Measurements from ENCODE around the gene SLC32A1. TPM values are rescaled to one million over a fixed set of nuclear protein-coding genes. Genes with fewer than 3 reads are reported as not detected.

Gene SLC32A1
- total RNA-seq, 3 donors from 2014 or later = not detected

GRCh38 chr20:38706509-38706908 lies 17.8 kb upstream of the SLC32A1 start:
- Mint-ChIP-seq H3K4me3 (no peak overlapping the region), H3K27me3 (ENCODE audit: low read depth) (peaks cover 43% of the 10 kb centered on the region), H3K9me3 (no peaks in the 10 kb centered on the region), H3K36me3 (ENCODE audit: insufficient read depth) (no peaks in the 10 kb centered on the region), H3K4me1 (ENCODE audit: low read depth) (no peaks in the 10 kb centered on the region)
- ATAC-seq = no peak
- no peak for DNase-seq

DNA sequence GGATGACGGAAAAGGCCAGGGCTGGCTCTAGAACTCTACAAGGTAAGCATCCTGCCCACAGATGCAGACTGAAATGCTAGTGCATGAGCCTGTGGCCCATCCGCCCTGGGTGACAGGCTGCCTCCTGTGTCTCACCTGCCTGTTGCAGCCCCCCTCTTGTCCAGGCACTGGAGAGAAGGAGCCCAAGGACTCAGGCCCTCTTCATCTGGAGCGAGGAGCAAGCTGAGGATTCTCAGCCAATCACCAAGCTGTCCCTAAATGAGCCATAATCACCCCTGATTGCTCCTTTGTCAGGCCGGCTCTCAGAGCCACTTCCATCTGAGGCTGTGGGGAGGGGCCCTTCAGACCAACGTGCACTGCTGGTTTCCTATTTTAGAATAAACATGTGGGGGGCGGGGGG lies 10.0 kb upstream of the SLC32A1 start:
- H3K36me3 Mint-ChIP-seq (ENCODE audit: insufficient read depth) = no peaks in the 10 kb centered on the region
- ATAC-seq = no peak
- no peaks in the 10 kb centered on the region for H3K4me1 Mint-ChIP-seq (ENCODE audit: low read depth)
- H3K4me3 Mint-ChIP-seq = no peak overlapping the region
- no peak for DNase-seq
- peaks cover 53% of the 10 kb centered on the region for H3K27me3 Mint-ChIP-seq (ENCODE audit: low read depth)
- no peaks in the 10 kb centered on the region for H3K9me3 Mint-ChIP-seq

GRCh38 chr20:38715646-38716045 lies 8.6 kb upstream of the SLC32A1 start:
- no peaks in the 10 kb centered on the region for H3K36me3 Mint-ChIP-seq (ENCODE audit: insufficient read depth)
- H3K9me3 Mint-ChIP-seq = no peaks in the 10 kb centered on the region
- H3K4me1 Mint-ChIP-seq (ENCODE audit: low read depth) = no peaks in the 10 kb centered on the region
- H3K4me3 Mint-ChIP-seq = no peak overlapping the region
- H3K27me3 Mint-ChIP-seq (ENCODE audit: low read depth) = peaks cover 62% of the 10 kb centered on the region
- no peak for DNase-seq
- no peak for ATAC-seq

GRCh38 chr20:38722683-38723016 lies 1.6 kb upstream of the SLC32A1 start:
- ATAC-seq (no peak), DNase-seq (no peak)
- H3K9me3 Mint-ChIP-seq = no peaks in the 10 kb centered on the region
- peaks cover 90% of the 10 kb centered on the region for H3K27me3 Mint-ChIP-seq (ENCODE audit: low read depth)
- H3K36me3 Mint-ChIP-seq (ENCODE audit: insufficient read depth) = no peaks in the 10 kb centered on the region
- H3K4me1 Mint-ChIP-seq (ENCODE audit: low read depth) = peaks cover 37% of the 10 kb centered on the region
- no peak overlapping the region for H3K4me3 Mint-ChIP-seq

- Mint-ChIP-seq H3K9me3 (no peaks in the 10 kb centered on the region), H3K36me3 (ENCODE audit: insufficient read depth) (no peaks in the 10 kb centered on the region), H3K4me1 (ENCODE audit: low read depth) (peaks cover 42% of the 10 kb centered on the region), H3K27me3 (ENCODE audit: low read depth) (peaks cover 91% of the 10 kb centered on the region), H3K4me3 (peak overlapping the region; percentile 24)
- DNase-seq = no peak
- peak; percentile 3 to 10 for ATAC-seq
Observed at GRCh38 chr20:38723017-38723847, 1.1 kb upstream of the SLC32A1 start.

DNA sequence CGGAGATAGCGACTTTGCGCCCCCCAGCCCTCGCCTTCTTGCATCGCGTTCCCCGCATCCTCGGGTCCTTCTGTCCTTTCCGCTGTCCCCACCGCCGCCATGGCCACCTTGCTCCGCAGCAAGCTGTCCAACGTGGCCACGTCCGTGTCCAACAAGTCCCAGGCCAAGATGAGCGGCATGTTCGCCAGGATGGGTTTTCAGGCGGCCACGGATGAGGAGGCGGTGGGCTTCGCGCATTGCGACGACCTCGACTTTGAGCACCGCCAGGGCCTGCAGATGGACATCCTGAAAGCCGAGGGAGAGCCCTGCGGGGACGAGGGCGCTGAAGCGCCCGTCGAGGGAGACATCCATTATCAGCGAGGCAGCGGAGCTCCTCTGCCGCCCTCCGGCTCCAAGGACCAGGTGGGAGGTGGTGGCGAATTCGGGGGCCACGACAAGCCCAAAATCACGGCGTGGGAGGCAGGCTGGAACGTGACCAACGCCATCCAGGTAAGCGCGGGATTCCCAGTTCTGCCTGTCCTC lies 401 bp downstream of the SLC32A1 start:
- DNase-seq (no peak), ATAC-seq (no peak)
- H3K27me3 Mint-ChIP-seq (ENCODE audit: low read depth) = peaks cover 93% of the 10 kb centered on the region
- H3K4me3 Mint-ChIP-seq = peak overlapping the region; percentile 8
- no peaks in the 10 kb centered on the region for H3K36me3 Mint-ChIP-seq (ENCODE audit: insufficient read depth)
- H3K4me1 Mint-ChIP-seq (ENCODE audit: low read depth) = peaks cover 50% of the 10 kb centered on the region
- no peaks in the 10 kb centered on the region for H3K9me3 Mint-ChIP-seq

DNA sequence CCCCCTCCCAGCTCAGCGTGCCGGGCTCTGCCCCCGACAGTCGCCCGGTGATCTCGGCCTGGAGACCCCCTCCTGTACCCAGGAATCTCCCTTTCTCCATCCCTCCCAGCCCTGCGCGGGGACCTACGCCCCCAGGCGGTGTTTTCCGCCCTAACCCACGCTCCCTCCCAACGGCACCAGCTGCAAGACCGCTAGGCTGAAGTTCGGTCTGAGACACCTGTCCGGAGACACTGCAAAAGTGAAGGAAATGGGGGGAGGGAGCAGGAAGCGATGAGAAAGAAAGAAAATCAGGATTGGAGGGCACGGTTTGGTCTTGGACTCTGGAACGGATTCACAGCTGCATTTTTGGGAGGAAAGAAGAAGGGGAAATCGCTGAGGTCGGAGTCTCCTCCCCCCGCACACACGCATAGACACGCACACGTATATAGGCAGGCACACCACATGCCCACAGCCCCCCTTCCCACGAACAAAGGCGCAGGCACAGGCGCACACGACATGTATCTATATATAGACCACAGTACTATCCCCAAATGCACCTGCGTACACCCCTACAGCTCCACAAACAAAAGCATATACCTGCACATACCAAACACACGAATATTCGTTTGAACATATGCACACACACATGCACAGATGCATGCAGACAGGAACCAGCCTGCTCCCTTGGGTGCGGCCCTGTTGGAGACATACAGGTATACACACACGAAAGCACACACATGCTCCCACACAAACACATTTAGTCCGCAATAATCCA lies 1.0 kb downstream of the SLC32A1 start:
- Mint-ChIP-seq H3K27me3 (ENCODE audit: low read depth) (peaks cover 93% of the 10 kb centered on the region), H3K9me3 (no peaks in the 10 kb centered on the region), H3K36me3 (ENCODE audit: insufficient read depth) (no peaks in the 10 kb centered on the region), H3K4me1 (ENCODE audit: low read depth) (peaks cover 55% of the 10 kb centered on the region), H3K4me3 (peak overlapping the region; percentile 19)
- DNase-seq (no peak), ATAC-seq (no peak)

- Mint-ChIP-seq H3K4me3 (no peak overlapping the region), H3K4me1 (ENCODE audit: low read depth) (peaks cover 62% of the 10 kb centered on the region), H3K36me3 (ENCODE audit: insufficient read depth) (no peaks in the 10 kb centered on the region), H3K27me3 (ENCODE audit: low read depth) (peaks cover 93% of the 10 kb centered on the region), H3K9me3 (no peaks in the 10 kb centered on the region)
- DNase-seq = peak; percentile 26
- ATAC-seq = peak in 1 of 2 donors; percentile 27
Observed at GRCh38 chr20:38725931-38726803, 1.9 kb downstream of the SLC32A1 start.

DNA sequence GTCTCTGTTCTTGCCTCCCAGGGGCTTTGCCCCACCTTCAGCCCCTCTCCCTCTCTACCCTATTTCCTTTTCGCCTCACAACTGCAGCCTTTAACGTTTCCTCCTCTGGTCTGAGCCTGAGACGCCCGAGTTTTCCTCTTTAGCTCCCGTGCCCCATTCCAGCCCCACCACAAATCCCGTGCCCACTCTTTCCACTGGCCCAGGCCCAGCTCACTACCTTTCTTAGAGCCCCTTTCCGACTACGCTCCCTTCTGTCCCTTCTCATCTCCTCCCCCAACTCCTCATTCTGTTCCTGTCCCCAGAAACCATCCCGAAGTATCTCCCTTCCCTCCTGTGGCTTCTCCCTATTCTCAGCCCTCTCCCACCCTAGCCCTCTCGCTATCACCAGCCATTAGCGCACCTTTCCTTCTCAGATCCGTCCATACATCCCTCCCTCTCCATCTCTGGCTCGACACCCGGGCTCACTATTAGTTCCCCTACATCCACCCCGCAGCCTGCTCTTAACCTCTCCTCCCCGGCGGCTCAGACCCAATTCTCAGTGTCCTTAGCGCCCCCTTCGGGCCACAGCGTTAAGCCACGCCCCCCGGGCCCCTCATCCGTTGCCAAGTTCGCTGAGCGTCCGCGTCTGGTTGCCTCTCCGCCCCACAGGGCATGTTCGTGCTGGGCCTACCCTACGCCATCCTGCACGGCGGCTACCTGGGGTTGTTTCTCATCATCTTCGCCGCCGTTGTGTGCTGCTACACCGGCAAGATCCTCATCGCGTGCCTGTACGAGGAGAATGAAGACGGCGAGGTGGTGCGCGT lies 2.7 kb downstream of the SLC32A1 start:
- H3K4me3 Mint-ChIP-seq = peak overlapping the region; percentile 42
- H3K36me3 Mint-ChIP-seq (ENCODE audit: insufficient read depth) = no peaks in the 10 kb centered on the region
- no peaks in the 10 kb centered on the region for H3K9me3 Mint-ChIP-seq
- DNase-seq (peak; percentile 46), ATAC-seq (peak; percentile 22 to 27)
- H3K27me3 Mint-ChIP-seq (ENCODE audit: low read depth) = peaks cover 92% of the 10 kb centered on the region
- H3K4me1 Mint-ChIP-seq (ENCODE audit: low read depth) = peaks cover 63% of the 10 kb centered on the region

DNA sequence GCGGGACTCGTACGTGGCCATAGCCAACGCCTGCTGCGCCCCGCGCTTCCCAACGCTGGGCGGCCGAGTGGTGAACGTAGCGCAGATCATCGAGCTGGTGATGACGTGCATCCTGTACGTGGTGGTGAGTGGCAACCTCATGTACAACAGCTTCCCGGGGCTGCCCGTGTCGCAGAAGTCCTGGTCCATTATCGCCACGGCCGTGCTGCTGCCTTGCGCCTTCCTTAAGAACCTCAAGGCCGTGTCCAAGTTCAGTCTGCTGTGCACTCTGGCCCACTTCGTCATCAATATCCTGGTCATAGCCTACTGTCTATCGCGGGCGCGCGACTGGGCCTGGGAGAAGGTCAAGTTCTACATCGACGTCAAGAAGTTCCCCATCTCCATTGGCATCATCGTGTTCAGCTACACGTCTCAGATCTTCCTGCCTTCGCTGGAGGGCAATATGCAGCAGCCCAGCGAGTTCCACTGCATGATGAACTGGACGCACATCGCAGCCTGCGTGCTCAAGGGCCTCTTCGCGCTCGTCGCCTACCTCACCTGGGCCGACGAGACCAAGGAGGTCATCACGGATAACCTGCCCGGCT lies 3.4 kb downstream of the SLC32A1 start:
- peaks cover 91% of the 10 kb centered on the region for H3K27me3 Mint-ChIP-seq (ENCODE audit: low read depth)
- no peak for DNase-seq
- H3K4me1 Mint-ChIP-seq (ENCODE audit: low read depth) = peaks cover 63% of the 10 kb centered on the region
- H3K36me3 Mint-ChIP-seq (ENCODE audit: insufficient read depth) = no peaks in the 10 kb centered on the region
- no peak for ATAC-seq
- H3K9me3 Mint-ChIP-seq = no peaks in the 10 kb centered on the region
- peak overlapping the region; percentile 42 for H3K4me3 Mint-ChIP-seq

DNA sequence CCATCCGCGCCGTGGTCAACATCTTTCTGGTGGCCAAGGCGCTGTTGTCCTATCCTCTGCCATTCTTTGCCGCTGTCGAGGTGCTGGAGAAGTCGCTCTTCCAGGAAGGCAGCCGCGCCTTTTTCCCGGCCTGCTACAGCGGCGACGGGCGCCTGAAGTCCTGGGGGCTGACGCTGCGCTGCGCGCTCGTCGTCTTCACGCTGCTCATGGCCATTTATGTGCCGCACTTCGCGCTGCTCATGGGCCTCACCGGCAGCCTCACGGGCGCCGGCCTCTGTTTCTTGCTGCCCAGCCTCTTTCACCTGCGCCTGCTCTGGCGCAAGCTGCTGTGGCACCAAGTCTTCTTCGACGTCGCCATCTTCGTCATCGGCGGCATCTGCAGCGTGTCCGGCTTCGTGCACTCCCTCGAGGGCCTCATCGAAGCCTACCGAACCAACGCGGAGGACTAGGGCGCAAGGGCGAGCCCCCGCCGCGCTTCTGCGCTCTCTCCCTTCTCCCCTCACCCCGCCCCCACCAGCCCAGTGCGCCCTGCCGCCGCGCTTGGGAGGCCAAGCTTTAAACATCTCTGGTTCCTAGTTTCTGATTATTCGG lies 4.0 kb downstream of the SLC32A1 start:
- H3K36me3 Mint-ChIP-seq (ENCODE audit: insufficient read depth) = no peaks in the 10 kb centered on the region
- ATAC-seq (no peak), DNase-seq (no peak)
- H3K9me3 Mint-ChIP-seq = no peaks in the 10 kb centered on the region
- H3K27me3 Mint-ChIP-seq (ENCODE audit: low read depth) = peaks cover 91% of the 10 kb centered on the region
- peaks cover 59% of the 10 kb centered on the region for H3K4me1 Mint-ChIP-seq (ENCODE audit: low read depth)
- no peak overlapping the region for H3K4me3 Mint-ChIP-seq

- Mint-ChIP-seq H3K9me3 (no peaks in the 10 kb centered on the region), H3K4me1 (ENCODE audit: low read depth) (peaks cover 54% of the 10 kb centered on the region), H3K4me3 (no peak overlapping the region), H3K36me3 (ENCODE audit: insufficient read depth) (no peaks in the 10 kb centered on the region), H3K27me3 (ENCODE audit: low read depth) (peaks cover 94% of the 10 kb centered on the region)
- ATAC-seq (no peak), DNase-seq (no peak)
Observed at GRCh38 chr20:38728911-38729642, 4.8 kb downstream of the SLC32A1 start.
